ENCODE data around the gene RANBP1. TPM values are rescaled to one million over a fixed set of nuclear protein-coding genes. Genes with fewer than 3 reads are reported as not detected.

The RANBP1 gene
- total and polyA plus RNA-seq, 2 of the 13 experiments (the other 11 are each of a cell fraction or from before 2014, with no cell fraction given), result 181 to 492 TPM

DNA sequence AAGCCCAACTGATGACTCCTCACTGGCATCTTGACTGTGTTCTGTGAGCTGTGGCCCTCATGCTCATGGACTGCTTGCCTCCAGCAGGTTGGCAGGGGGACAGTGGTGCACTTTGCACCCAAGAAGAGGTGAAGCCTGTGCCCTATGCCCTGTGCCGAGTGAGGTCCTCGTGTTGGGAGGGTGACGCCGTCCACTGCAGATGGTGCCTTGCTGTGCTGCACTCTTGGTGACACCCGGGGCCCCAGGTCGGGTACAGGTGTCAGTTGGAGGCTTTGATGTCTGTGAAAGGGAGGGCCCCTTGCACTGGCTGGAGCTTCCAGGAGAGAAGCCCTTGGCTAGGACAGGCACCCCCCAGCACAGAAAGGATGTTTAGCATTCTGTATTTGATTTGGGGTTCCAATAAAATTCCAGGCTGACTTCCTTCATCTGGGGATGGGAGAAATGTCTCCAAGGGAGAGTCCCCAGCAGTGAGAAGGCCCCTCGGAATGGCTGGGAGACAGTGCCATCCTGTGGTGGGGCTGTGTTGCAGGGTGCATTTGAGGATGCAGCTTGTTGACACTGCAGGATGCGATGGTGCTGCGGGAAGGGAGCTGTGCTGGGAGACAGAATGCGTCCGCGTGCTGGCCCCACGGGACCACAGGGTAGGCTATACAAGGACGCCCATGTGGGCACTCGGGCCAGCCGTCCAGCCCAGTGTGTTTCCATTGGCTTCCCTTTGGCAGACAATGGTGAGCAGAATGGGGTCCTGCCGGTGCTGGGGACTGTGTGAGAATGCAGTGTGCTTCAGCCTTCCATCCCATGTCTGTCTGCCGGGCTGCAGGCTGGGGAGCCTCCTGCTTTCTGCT, 13.2 kb downstream of the RANBP1 start (continued):
- TF ChIP-seq NFKB2 (CRISPR knock-in tag; IDR thresholded peaks at IDR 0.05; ENCODE audit: borderline replicate concordance) (no peak), XBP1 (CRISPR knock-in tag; IDR thresholded peaks at IDR 0.05) (no peak), ZNF839 (CRISPR knock-in tag; IDR thresholded peaks at IDR 0.05; ENCODE audit: borderline replicate concordance) (no peak), ZNF337 (CRISPR knock-in tag; IDR thresholded peaks at IDR 0.05; ENCODE audit: borderline replicate concordance, low read depth) (no peak), ZNF790 (CRISPR knock-in tag; IDR thresholded peaks at IDR 0.05; ENCODE audit: borderline replicate concordance) (no peak), ZNF274 (CRISPR knock-in tag; IDR thresholded peaks at IDR 0.05) (no peak), ZNF430 (CRISPR knock-in tag; IDR thresholded peaks at IDR 0.05) (no peak), MIER3 (CRISPR knock-in tag; IDR thresholded peaks at IDR 0.05; ENCODE audit: borderline replicate concordance) (peak; percentile 27; the same call in 1 of the 2 replicates), ZNF12 (CRISPR knock-in tag; IDR thresholded peaks at IDR 0.05) (no peak), ZNF484 (CRISPR knock-in tag; IDR thresholded peaks at IDR 0.05; ENCODE audit: borderline replicate concordance, low read depth) (no peak), ZNF30 (CRISPR knock-in tag; IDR thresholded peaks at IDR 0.05) (no peak), ZNF205 (CRISPR knock-in tag; IDR thresholded peaks at IDR 0.05) (no peak), EP300 (IDR thresholded peaks at IDR 0.05; ENCODE audit: low read depth in 2 of 2, low read length in 2 of 2) (peak in 1 of 2 experiments; percentile 72; a peak in 3 of 4 replicates), EP300 (CRISPR knock-in tag; IDR thresholded peaks at IDR 0.05; ENCODE audit: borderline replicate concordance) (no peak), SMARCC2 (IDR thresholded peaks at IDR 0.05) (no peak), NR2C2 (CRISPR knock-in tag; IDR thresholded peaks at IDR 0.05; ENCODE audit: borderline replicate concordance) (peak; percentile 72)
- TF ChIP-seq, protein P1, sequence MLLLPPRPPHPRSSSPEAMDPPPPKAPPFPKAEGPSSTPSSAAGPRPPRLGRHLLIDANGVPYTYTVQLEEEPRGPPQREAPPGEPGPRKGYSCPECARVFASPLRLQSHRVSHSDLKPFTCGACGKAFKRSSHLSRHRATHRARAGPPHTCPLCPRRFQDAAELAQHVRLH (CRISPR knock-in tag; IDR thresholded peaks at IDR 0.05; ENCODE audit: borderline replicate concordance, low read depth), result no peak
- TF ChIP-seq, protein P2, sequence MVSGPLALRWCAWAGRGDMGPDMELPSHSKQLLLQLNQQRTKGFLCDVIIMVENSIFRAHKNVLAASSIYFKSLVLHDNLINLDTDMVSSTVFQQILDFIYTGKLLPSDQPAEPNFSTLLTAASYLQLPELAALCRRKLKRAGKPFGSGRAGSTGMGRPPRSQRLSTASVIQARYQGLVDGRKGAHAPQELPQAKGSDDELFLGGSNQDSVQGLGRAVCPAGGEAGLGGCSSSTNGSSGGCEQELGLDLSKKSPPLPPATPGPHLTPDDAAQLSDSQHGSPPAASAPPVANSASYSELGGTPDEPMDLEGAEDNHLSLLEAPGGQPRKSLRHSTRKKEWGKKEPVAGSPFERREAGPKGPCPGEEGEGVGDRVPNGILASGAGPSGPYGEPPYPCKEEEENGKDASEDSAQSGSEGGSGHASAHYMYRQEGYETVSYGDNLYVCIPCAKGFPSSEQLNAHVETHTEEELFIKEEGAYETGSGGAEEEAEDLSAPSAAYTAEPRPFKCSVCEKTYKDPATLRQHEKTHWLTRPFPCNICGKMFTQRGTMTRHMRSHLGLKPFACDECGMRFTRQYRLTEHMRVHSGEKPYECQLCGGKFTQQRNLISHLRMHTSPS (CRISPR knock-in tag; IDR thresholded peaks at IDR 0.05; ENCODE audit: low read depth), result peak; percentile 86
- TF ChIP-seq, protein P3, sequence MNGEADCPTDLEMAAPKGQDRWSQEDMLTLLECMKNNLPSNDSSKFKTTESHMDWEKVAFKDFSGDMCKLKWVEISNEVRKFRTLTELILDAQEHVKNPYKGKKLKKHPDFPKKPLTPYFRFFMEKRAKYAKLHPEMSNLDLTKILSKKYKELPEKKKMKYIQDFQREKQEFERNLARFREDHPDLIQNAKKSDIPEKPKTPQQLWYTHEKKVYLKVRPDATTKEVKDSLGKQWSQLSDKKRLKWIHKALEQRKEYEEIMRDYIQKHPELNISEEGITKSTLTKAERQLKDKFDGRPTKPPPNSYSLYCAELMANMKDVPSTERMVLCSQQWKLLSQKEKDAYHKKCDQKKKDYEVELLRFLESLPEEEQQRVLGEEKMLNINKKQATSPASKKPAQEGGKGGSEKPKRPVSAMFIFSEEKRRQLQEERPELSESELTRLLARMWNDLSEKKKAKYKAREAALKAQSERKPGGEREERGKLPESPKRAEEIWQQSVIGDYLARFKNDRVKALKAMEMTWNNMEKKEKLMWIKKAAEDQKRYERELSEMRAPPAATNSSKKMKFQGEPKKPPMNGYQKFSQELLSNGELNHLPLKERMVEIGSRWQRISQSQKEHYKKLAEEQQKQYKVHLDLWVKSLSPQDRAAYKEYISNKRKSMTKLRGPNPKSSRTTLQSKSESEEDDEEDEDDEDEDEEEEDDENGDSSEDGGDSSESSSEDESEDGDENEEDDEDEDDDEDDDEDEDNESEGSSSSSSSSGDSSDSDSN (CRISPR knock-in tag; IDR thresholded peaks at IDR 0.05), result no peak; the same call in 1 of the 2 replicates
- TF ChIP-seq, protein P4, sequence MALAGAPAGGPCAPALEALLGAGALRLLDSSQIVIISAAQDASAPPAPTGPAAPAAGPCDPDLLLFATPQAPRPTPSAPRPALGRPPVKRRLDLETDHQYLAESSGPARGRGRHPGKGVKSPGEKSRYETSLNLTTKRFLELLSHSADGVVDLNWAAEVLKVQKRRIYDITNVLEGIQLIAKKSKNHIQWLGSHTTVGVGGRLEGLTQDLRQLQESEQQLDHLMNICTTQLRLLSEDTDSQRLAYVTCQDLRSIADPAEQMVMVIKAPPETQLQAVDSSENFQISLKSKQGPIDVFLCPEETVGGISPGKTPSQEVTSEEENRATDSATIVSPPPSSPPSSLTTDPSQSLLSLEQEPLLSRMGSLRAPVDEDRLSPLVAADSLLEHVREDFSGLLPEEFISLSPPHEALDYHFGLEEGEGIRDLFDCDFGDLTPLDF (CRISPR knock-in tag; IDR thresholded peaks at IDR 0.05), result no peak
- TF ChIP-seq, protein P5, sequence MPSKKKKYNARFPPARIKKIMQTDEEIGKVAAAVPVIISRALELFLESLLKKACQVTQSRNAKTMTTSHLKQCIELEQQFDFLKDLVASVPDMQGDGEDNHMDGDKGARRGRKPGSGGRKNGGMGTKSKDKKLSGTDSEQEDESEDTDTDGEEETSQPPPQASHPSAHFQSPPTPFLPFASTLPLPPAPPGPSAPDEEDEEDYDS (CRISPR knock-in tag; IDR thresholded peaks at IDR 0.05), result no peak
- TF ChIP-seq, protein P6, sequence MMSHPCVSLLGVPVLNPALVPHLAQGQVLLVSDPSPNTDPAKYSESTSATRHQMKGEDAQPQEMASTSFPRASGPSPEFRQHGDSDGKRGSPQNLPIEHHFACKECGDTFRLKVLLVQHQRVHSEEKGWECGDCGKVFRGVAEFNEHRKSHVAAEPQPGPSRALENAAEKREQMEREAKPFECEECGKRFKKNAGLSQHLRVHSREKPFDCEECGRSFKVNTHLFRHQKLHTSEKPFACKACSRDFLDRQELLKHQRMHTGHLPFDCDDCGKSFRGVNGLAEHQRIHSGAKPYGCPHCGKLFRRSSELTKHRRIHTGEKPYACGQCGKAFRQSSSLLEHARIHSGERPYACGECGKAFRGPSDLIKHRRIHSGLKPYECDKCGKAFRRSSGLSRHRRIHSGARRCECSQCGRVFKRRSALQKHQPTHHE (CRISPR knock-in tag; IDR thresholded peaks at IDR 0.05; ENCODE audit: borderline replicate concordance), result no peak
